H9 (cell line): ENCODE data around the gene MUC16. TPM values are rescaled to one million over a fixed set of nuclear protein-coding genes. Genes with fewer than 3 reads are reported as not detected.
A peak's percentile ranks its signal among the peaks of the same experiment; 100 is the strongest.

Experiments
- DNase-seq: peaks from one replicate; pipeline ENCODE4 v3.0.0-alpha.2; 2017
- H2AFZ ChIP-seq: one replicate; pipeline ENCODE4 v1.6.1; 2013; ENCODE audit warnings: mild to moderate bottlenecking, low read length, control low read depth, moderate library complexity
- H2AK5ac ChIP-seq: 2 replicates; pipeline ENCODE4 v1.6.1; 2013; ENCODE audit warnings: low read length, control low read depth, mixed read lengths; ENCODE audit not compliant: insufficient read length
- H2BK120ac ChIP-seq: one replicate; pipeline ENCODE4 v1.6.1; 2013; ENCODE audit warnings: low read depth, mild to moderate bottlenecking, low read length, control low read depth, inconsistent platforms; ENCODE audit not compliant: poor library complexity, severe bottlenecking
- H2BK12ac ChIP-seq: 2 replicates; pipeline ENCODE4 v1.6.1; 2013; ENCODE audit warnings: low read length, control low read depth, mixed read lengths, low read depth; ENCODE audit not compliant: insufficient read length
- H2BK15ac ChIP-seq: 2 replicates; pipeline ENCODE4 v1.6.1; 2013; ENCODE audit warnings: low read depth, low read length, control low read depth
- H2BK20ac ChIP-seq: one replicate; pipeline ENCODE4 v1.6.1; 2013; ENCODE audit warnings: low read depth, mild to moderate bottlenecking, low read length, control low read depth, inconsistent platforms; ENCODE audit not compliant: poor library complexity, severe bottlenecking
- H2BK5ac ChIP-seq: 2 replicates; pipeline ENCODE4 v1.6.1; 2013; ENCODE audit warnings: low read length, control low read depth, mixed read lengths; ENCODE audit not compliant: insufficient read length
- H3K14ac ChIP-seq: 2 replicates; pipeline ENCODE4 v1.6.1; 2013; ENCODE audit warnings: low read length, control low read depth; ENCODE audit not compliant: insufficient read depth
- H3K18ac ChIP-seq: 2 replicates; pipeline ENCODE4 v1.6.1; 2013; ENCODE audit warnings: low read depth, mild to moderate bottlenecking, mixed read lengths, low read length, control low read depth; ENCODE audit not compliant: insufficient read length
- H3K23ac ChIP-seq: 2 replicates; pipeline ENCODE4 v1.6.1; 2013; ENCODE audit warnings: low read length, control low read depth, mixed read lengths, low read depth; ENCODE audit not compliant: insufficient read length
- H3K23me2 ChIP-seq: 2 replicates; pipeline ENCODE4 v1.6.1; 2013; ENCODE audit warnings: low read depth, mild to moderate bottlenecking, mixed read lengths, low read length, control low read depth; ENCODE audit not compliant: insufficient read length, poor library complexity, severe bottlenecking
- H3K27ac ChIP-seq: 2 replicates; pipeline ENCODE4 v1.5.1; 2013; ENCODE audit warnings: low read length, control low read depth, mixed read lengths, low read depth; ENCODE audit not compliant: insufficient read length
- H3K27me3 ChIP-seq: 2 replicates; pipeline ENCODE4 v1.6.1; 2013; ENCODE audit warnings: low read length, control low read depth, inconsistent platforms; ENCODE audit not compliant: insufficient read depth
- H3K4ac ChIP-seq: 2 replicates; pipeline ENCODE4 v1.6.1; 2013; ENCODE audit warnings: low read depth, mild to moderate bottlenecking, control low read depth, inconsistent platforms, low read length, moderate library complexity
- H3K4me1 ChIP-seq: 2 replicates; pipeline ENCODE4 v1.6.1; 2013; ENCODE audit warnings: low read length, control low read depth, inconsistent platforms; ENCODE audit not compliant: insufficient read depth
- H3K4me2 ChIP-seq: 2 replicates; pipeline ENCODE4 v1.6.1; 2013; ENCODE audit warnings: low read length, control low read depth, mixed read lengths; ENCODE audit not compliant: insufficient read length, insufficient read depth
- H3K56ac ChIP-seq: 2 replicates; pipeline ENCODE4 v1.6.1; 2013; ENCODE audit warnings: low read depth, mild to moderate bottlenecking, mixed read lengths, low read length, control low read depth; ENCODE audit not compliant: insufficient read length
- H3K79me1 ChIP-seq: 2 replicates; pipeline ENCODE4 v1.6.1; 2013; ENCODE audit warnings: low read depth, mild to moderate bottlenecking, moderate library complexity, low read length, control low read depth, inconsistent platforms; ENCODE audit not compliant: insufficient read depth, poor library complexity, severe bottlenecking
- H3K79me2 ChIP-seq: 2 replicates; pipeline ENCODE4 v1.6.1; 2013; ENCODE audit warnings: low read length, control low read depth, inconsistent platforms; ENCODE audit not compliant: insufficient read depth
- H3K9ac ChIP-seq: 2 replicates; pipeline ENCODE4 v1.6.1; 2013; ENCODE audit warnings: low read length, control low read depth, mixed read lengths; ENCODE audit not compliant: insufficient read length; ENCODE audit errors: extremely low read depth
- H3K9me3 ChIP-seq: one replicate; pipeline ENCODE4 v1.6.1; 2013; ENCODE audit warnings: low read depth, low read length, inconsistent platforms; ENCODE audit not compliant: control insufficient read depth
- H3T11ph ChIP-seq: one replicate; pipeline ENCODE4 v1.6.1; 2013; ENCODE audit warnings: mild to moderate bottlenecking, low read length, control low read depth, inconsistent platforms
- H4K20me1 ChIP-seq: one replicate; pipeline ENCODE4 v1.6.1; 2013; ENCODE audit not compliant: control insufficient read depth, insufficient read length, insufficient read depth
- H4K5ac ChIP-seq: 2 replicates; pipeline ENCODE4 v1.6.1; 2013; ENCODE audit warnings: low read depth, mild to moderate bottlenecking, mixed read lengths, low read length, control low read depth; ENCODE audit not compliant: insufficient read length
- H4K8ac ChIP-seq: replicated peaks from 2 replicates; pipeline ENCODE4 v1.6.1; 2013; ENCODE audit warnings: low read length, control low read depth, mixed read lengths, low read depth; ENCODE audit not compliant: insufficient read length
- H4K91ac ChIP-seq: 2 replicates; pipeline ENCODE4 v1.6.1; 2013; ENCODE audit warnings: low read depth, mild to moderate bottlenecking, moderate library complexity, mixed read lengths, low read length, control low read depth; ENCODE audit not compliant: insufficient read length
- H3K27ac Mint-ChIP-seq, 3 experiments: 2 replicates in 2 of 3; 3 replicates in 1 of 3; pipeline ENCODE4 v1.8.0; 2020 to 2021; ENCODE audit warnings: mixed read lengths in 3 of 3, mild to moderate bottlenecking in 1 of 3, moderate library complexity in 1 of 3
- H3K27me3 Mint-ChIP-seq: 2 replicates; pipeline ENCODE4 v1.8.0; 2021; ENCODE audit warnings: low read depth, mild to moderate bottlenecking, moderate library complexity, mixed read lengths
- H3K36me3 Mint-ChIP-seq, 3 experiments: 2 replicates in 2 of 3; 3 replicates in 1 of 3; pipeline ENCODE4 v1.8.0; 2020 to 2021; ENCODE audit warnings: low read depth in 3 of 3, mixed read lengths in 3 of 3; ENCODE audit not compliant: insufficient read depth in 1 of 3
- H3K4me1 Mint-ChIP-seq, 2 experiments: 2 replicates each; pipeline ENCODE4 v1.8.0; 2020; ENCODE audit warnings: mixed read lengths in 2 of 2
- H3K4me3 Mint-ChIP-seq, 2 experiments: 2 replicates in 1 of 2; 3 replicates in 1 of 2; pipeline ENCODE4 v1.8.0; 2020 to 2021; ENCODE audit warnings: mild to moderate bottlenecking in 2 of 2, mixed read lengths in 2 of 2, moderate library complexity in 1 of 2
- H3K9me3 Mint-ChIP-seq, 2 experiments: 2 replicates in 1 of 2; 3 replicates in 1 of 2; pipeline ENCODE4 v1.8.0; 2020; ENCODE audit warnings: mild to moderate bottlenecking in 2 of 2, mixed read lengths in 2 of 2, moderate library complexity in 1 of 2
- CTCF ChIP-seq: fragments of 200-600 bp; sonication (generic); conservative IDR thresholded peaks from 3 replicates; pipeline ENCODE4 v1.8.0; 2021; ENCODE audit warnings: antibody characterized with exemption, mild to moderate bottlenecking
- WGBS: extraction: QIAGEN DNeasy Blood & Tissue Kit; methylation state at CpG from one replicate; pipeline ENCODE4 v1.1.7; 2013; ENCODE audit warnings: missing lambda C conversion rate, low lambda C conversion rate, mixed read lengths; ENCODE audit not compliant: insufficient read length; ENCODE audit errors: extremely low coverage; 5-methylcytosine and 5-hydroxymethylcytosine counted together
- total RNA-seq: library from RNA; stranded (reverse); gene quantifications from 2 replicates; pipeline ENCODE4 v1.2.1, GENCODE V29; 2021

Gene MUC16
- total RNA-seq, 1 experiment from 2014 or later, result 0.22 TPM

GRCh38 chr19:9011875-9012274, 1.7 kb upstream of the MUC16 start:
- Histone ChIP-seq H2BK15ac (no peak overlapping the region), H2BK12ac (no peak overlapping the region), H4K5ac (no peak overlapping the region), H3K27me3 (no peaks in the 10 kb centered on the region), H3K56ac (no peak overlapping the region), H3K4me2 (no peak overlapping the region), H3K9me3 (no peaks in the 10 kb centered on the region), H2AK5ac (no peak overlapping the region), H3K27ac (no peak overlapping the region), H2BK20ac (no peak overlapping the region), H2AFZ (no peak overlapping the region), H4K91ac (no peak overlapping the region), H3K23me2 (no peaks in the 10 kb centered on the region), H3K14ac (no peak overlapping the region), H4K20me1 (no peaks in the 10 kb centered on the region), H3K4me1 (no peaks in the 10 kb centered on the region), H3T11ph (no peak overlapping the region), H3K23ac (no peak overlapping the region), H3K18ac (no peak overlapping the region), H3K79me2 (no peaks in the 10 kb centered on the region), H3K79me1 (no peaks in the 10 kb centered on the region), H3K4ac (no peak overlapping the region), H3K9ac (no peak overlapping the region), H2BK120ac (no peak overlapping the region), H2BK5ac (no peak overlapping the region), H4K8ac (no peak overlapping the region)
- Mint-ChIP-seq H3K27ac (peak overlapping the region in 1 of 3 experiments; percentile 10; a peak in 1 of 7 replicates), H3K27me3 (no peaks in the 10 kb centered on the region), H3K4me3 (no peak overlapping the region), H3K36me3 (no peaks in the 10 kb centered on the region), H3K4me1 (peaks cover 7 to 17% of the 10 kb centered on the region in 2 experiments; a peak in 3 of 4 replicates), H3K9me3 (peaks cover 0 to 4% of the 10 kb centered on the region in 2 experiments; a peak in 2 of 5 replicates)
- TF ChIP-seq CTCF, result no peak
- no peak for DNase-seq
- no CpG with 5 or more reads among the region's 2 CpGs for WGBS
